A549 (cell line): Measurements from ENCODE around the gene ABHD11.

ENCODE experiments used
- BHLHE40 ChIP-seq: IDR thresholded peaks from 2 replicates; pipeline ENCODE4 v1.6.1; 2012; ENCODE audit warnings: low read depth, low read length, inconsistent platforms
- CEBPB ChIP-seq, 2 experiments: fragments of >200 bp in 1 of 2; sonication (Bioruptor Twin) in 1 of 2; formaldehyde crosslinking in 1 of 2; IDR thresholded peaks; 2 replicates each; pipeline ENCODE4 v1.6.1; 2012 to 2016
- HDAC2 ChIP-seq: fragments of 200-600 bp; sonication (generic); IDR thresholded peaks from 2 replicates; pipeline ENCODE4 v1.6.1; 2016
- JUN ChIP-seq, 2 experiments: fragments of >200 bp; sonication (Bioruptor Twin); formaldehyde crosslinking; IDR thresholded peaks; 2 replicates in 1 of 2; 3 replicates in 1 of 2; pipeline ENCODE4 v1.6.1; 2016 to 2017
- NFE2L2 ChIP-seq: fragments of 150-350 bp; conservative IDR thresholded peaks from 2 replicates; pipeline ENCODE4 v1.6.1; 2014; ENCODE audit warnings: low read length
- POLR2A ChIP-seq: IDR thresholded peaks from 2 replicates; pipeline ENCODE4 v1.6.1; 2012; ENCODE audit warnings: mild to moderate bottlenecking, low read length
- RAD21 ChIP-seq, 2 experiments: fragments of >200 bp in 1 of 2; sonication (Bioruptor Twin) in 1 of 2; formaldehyde crosslinking in 1 of 2; IDR thresholded peaks in 1 of 2; conservative IDR thresholded peaks in 1 of 2; 2 replicates in 1 of 2; 3 replicates in 1 of 2; pipeline ENCODE4 v1.6.1; 2012 to 2018; ENCODE audit warnings: inconsistent platforms in 1 of 2
- TP53 ChIP-seq: fragments of 250-450 bp; sonication (Bioruptor Pico); IDR thresholded peaks from 2 replicates; pipeline ENCODE4 v1.5.0; 2021; ENCODE audit warnings: mild to moderate bottlenecking, moderate library complexity
- ZNF302 ChIP-seq: fragments of 250-450 bp; sonication (Bioruptor Pico); IDR thresholded peaks from 2 replicates; pipeline ENCODE4 v1.9.0; 2021; ENCODE audit warnings: inconsistent platforms, mild to moderate bottlenecking, moderate library complexity
- TF ChIP-seq, protein P1 (sequence below): fragments of 450-650 bp; IDR thresholded peaks from 2 replicates; pipeline ENCODE4 v1.6.1; 2014; ENCODE audit warnings: antibody characterized with exemption
- TF ChIP-seq, protein P2 (sequence below): fragments of 250-450 bp; sonication (Bioruptor Pico); IDR thresholded peaks from 2 replicates; pipeline ENCODE4 v1.5.0; 2021; ENCODE audit warnings: mild to moderate bottlenecking, moderate library complexity, borderline replicate concordance
- TF ChIP-seq, protein P3 (sequence below): fragments of >200 bp; sonication (Bioruptor Twin); formaldehyde crosslinking; IDR thresholded peaks from 3 replicates; pipeline ENCODE4 v1.5.1; 2016

DNA sequence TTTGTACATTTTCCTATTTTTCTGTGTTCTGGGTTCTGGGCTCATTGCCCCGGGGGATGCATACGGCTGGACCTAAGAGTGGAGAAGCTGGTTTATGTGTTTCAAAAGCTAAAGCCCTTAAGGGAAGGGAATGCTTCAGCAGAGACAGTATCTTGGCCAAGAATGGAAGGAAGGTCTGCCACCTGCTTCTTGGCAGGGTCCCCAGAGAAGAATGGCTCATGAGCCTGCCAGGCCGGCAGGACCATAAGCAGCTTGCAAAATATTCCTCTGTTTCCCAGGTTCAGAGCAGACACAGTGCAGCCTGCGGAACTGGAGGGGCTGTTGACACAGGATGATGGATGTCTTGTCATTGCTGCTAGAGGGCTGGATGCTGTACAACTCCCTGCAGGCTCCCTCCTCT is 7.8 kb upstream of the ABHD11 start:
- TF ChIP-seq CEBPB (IDR thresholded peaks at IDR 0.05), result no peak
- TF ChIP-seq, protein P1, sequence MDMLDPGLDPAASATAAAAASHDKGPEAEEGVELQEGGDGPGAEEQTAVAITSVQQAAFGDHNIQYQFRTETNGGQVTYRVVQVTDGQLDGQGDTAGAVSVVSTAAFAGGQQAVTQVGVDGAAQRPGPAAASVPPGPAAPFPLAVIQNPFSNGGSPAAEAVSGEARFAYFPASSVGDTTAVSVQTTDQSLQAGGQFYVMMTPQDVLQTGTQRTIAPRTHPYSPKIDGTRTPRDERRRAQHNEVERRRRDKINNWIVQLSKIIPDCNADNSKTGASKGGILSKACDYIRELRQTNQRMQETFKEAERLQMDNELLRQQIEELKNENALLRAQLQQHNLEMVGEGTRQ, result no peak
- TF ChIP-seq, protein P2, sequence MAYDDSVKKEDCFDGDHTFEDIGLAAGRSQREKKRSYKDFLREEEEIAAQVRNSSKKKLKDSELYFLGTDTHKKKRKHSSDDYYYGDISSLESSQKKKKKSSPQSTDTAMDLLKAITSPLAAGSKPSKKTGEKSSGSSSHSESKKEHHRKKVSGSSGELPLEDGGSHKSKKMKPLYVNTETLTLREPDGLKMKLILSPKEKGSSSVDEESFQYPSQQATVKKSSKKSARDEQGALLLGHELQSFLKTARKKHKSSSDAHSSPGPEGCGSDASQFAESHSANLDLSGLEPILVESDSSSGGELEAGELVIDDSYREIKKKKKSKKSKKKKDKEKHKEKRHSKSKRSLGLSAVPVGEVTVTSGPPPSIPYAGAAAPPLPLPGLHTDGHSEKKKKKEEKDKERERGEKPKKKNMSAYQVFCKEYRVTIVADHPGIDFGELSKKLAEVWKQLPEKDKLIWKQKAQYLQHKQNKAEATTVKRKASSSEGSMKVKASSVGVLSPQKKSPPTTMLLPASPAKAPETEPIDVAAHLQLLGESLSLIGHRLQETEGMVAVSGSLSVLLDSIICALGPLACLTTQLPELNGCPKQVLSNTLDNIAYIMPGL (CRISPR knock-in tag), result no peak
- TF ChIP-seq, protein P3, sequence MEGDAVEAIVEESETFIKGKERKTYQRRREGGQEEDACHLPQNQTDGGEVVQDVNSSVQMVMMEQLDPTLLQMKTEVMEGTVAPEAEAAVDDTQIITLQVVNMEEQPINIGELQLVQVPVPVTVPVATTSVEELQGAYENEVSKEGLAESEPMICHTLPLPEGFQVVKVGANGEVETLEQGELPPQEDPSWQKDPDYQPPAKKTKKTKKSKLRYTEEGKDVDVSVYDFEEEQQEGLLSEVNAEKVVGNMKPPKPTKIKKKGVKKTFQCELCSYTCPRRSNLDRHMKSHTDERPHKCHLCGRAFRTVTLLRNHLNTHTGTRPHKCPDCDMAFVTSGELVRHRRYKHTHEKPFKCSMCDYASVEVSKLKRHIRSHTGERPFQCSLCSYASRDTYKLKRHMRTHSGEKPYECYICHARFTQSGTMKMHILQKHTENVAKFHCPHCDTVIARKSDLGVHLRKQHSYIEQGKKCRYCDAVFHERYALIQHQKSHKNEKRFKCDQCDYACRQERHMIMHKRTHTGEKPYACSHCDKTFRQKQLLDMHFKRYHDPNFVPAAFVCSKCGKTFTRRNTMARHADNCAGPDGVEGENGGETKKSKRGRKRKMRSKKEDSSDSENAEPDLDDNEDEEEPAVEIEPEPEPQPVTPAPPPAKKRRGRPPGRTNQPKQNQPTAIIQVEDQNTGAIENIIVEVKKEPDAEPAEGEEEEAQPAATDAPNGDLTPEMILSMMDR, result no peak
- no peak for TF ChIP-seq JUN (IDR thresholded peaks at IDR 0.05)
- no peak for TF ChIP-seq HDAC2
- no peak for TF ChIP-seq TP53 (CRISPR knock-in tag)
- no peak for TF ChIP-seq ZNF302 (CRISPR knock-in tag)
- TF ChIP-seq NFE2L2, result no peak
- no peak for TF ChIP-seq POLR2A
- TF ChIP-seq BHLHE40, result no peak
- TF ChIP-seq RAD21 (conservative IDR thresholded peaks at IDR 0.05 in 1 of 2, IDR thresholded peaks at IDR 0.05 in 1 of 2), result no peak
